HepG2 (cell line): ENCODE results near the gene KMT2E.

Experiments
- FOXC1 ChIP-seq: sonication (generic); formaldehyde crosslinking; IDR thresholded peaks from 2 replicates; pipeline ENCODE4 v1.8.0; 2022; ENCODE audit warnings: mild to moderate bottlenecking, missing genetic modification reagents, borderline replicate concordance
- POLR2A ChIP-seq, 2 experiments: IDR thresholded peaks; 2 replicates each; pipeline ENCODE4 v1.6.1; 2011; ENCODE audit warnings: low read depth in 2 of 2, low read length in 2 of 2, mild to moderate bottlenecking in 1 of 2, moderate library complexity in 1 of 2; ENCODE audit not compliant: insufficient read depth in 1 of 2
- TF ChIP-seq, protein P1 (sequence below): sonication (generic); formaldehyde crosslinking; IDR thresholded peaks from 2 replicates; pipeline ENCODE4 v1.9.0; 2021; ENCODE audit warnings: missing genetic modification reagents, borderline replicate concordance
- TF ChIP-seq, protein P2 (sequence below): sonication (generic); formaldehyde crosslinking; IDR thresholded peaks from 2 replicates; pipeline ENCODE4 v1.5.0; 2020; ENCODE audit warnings: mild to moderate bottlenecking, missing genetic modification reagents, moderate library complexity

DNA sequence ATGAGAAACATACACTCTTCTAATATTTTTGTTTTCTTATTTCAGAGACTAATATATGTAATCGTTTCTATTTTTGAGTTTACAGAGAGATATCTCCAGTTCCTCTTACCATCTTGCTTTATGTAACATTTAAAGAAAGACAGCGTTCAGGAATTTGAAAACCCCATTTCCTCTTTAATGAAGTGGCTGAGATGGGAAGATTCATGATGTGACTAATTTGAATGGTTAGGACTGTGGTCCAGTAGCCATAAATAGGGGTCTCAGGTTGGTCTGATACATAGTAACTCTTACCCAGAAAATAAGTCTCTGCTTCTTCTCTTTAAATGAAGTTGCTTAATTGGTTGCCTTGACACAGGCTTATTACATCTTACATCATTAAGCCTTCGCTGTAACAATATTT lies 6.9 kb downstream of the KMT2E start:
- TF ChIP-seq, protein P1, sequence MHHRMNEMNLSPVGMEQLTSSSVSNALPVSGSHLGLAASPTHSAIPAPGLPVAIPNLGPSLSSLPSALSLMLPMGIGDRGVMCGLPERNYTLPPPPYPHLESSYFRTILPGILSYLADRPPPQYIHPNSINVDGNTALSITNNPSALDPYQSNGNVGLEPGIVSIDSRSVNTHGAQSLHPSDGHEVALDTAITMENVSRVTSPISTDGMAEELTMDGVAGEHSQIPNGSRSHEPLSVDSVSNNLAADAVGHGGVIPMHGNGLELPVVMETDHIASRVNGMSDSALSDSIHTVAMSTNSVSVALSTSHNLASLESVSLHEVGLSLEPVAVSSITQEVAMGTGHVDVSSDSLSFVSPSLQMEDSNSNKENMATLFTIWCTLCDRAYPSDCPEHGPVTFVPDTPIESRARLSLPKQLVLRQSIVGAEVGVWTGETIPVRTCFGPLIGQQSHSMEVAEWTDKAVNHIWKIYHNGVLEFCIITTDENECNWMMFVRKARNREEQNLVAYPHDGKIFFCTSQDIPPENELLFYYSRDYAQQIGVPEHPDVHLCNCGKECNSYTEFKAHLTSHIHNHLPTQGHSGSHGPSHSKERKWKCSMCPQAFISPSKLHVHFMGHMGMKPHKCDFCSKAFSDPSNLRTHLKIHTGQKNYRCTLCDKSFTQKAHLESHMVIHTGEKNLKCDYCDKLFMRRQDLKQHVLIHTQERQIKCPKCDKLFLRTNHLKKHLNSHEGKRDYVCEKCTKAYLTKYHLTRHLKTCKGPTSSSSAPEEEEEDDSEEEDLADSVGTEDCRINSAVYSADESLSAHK (CRISPR knock-in tag) = no peak
- TF ChIP-seq POLR2A (IDR thresholded peaks at IDR 0.05; ENCODE audit: insufficient read depth in 1 of 2, low read depth in 2 of 2, low read length in 2 of 2) = no peak
- TF ChIP-seq, protein P2, sequence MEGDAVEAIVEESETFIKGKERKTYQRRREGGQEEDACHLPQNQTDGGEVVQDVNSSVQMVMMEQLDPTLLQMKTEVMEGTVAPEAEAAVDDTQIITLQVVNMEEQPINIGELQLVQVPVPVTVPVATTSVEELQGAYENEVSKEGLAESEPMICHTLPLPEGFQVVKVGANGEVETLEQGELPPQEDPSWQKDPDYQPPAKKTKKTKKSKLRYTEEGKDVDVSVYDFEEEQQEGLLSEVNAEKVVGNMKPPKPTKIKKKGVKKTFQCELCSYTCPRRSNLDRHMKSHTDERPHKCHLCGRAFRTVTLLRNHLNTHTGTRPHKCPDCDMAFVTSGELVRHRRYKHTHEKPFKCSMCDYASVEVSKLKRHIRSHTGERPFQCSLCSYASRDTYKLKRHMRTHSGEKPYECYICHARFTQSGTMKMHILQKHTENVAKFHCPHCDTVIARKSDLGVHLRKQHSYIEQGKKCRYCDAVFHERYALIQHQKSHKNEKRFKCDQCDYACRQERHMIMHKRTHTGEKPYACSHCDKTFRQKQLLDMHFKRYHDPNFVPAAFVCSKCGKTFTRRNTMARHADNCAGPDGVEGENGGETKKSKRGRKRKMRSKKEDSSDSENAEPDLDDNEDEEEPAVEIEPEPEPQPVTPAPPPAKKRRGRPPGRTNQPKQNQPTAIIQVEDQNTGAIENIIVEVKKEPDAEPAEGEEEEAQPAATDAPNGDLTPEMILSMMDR (CRISPR knock-in tag) = no peak
- no peak for TF ChIP-seq FOXC1
